Right lobe of liver (tissue), 4 donors: ENCODE results near the gene C2orf92.

Experiments used
- POLR2A ChIP-seq: fragments of 450-650 bp; IDR thresholded peaks from one replicate; pipeline ENCODE4 v1.6.1; 2017; ENCODE audit warnings: antibody characterized with exemption, mild to moderate bottlenecking
- TF ChIP-seq, protein P1 (sequence below), 4 donors: fragments of 200-600 bp in 3 of 4; fragments of 450-650 bp in 1 of 4; IDR thresholded peaks; one replicate each; pipeline versions ENCODE4 v1.5.1 to v1.8.0; 2016 to 2022; ENCODE audit warnings: antibody characterized with exemption in 4 of 4, mild to moderate bottlenecking in 2 of 4
- donor health status: DM: no; HTN: no; CAD: no.
- donor health status: DM: no; HTN: no; CAD: no.
- donor health status: DM: no; HTN: yes; CAD: no.

DNA sequence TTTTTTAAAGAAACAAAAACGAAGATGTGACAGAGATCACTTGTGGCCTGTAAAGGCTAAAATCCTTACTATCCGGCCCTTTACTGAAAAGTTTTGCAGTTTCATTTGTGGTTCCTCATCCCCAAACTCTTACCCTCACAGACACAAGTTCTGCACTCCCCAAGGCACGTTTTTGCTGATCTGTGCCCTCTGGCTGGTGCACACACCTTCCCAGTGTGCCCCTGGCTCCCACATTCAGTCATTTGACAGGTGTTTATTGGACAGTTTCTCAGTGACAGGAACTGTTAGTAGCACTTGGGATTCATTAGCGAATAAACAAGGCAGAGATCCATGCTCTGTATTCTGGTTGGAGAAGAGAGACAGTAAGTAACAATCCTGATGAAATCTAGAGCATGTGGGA is 66.7 kb downstream of the C2orf92 start:
- TF ChIP-seq, protein P1, sequence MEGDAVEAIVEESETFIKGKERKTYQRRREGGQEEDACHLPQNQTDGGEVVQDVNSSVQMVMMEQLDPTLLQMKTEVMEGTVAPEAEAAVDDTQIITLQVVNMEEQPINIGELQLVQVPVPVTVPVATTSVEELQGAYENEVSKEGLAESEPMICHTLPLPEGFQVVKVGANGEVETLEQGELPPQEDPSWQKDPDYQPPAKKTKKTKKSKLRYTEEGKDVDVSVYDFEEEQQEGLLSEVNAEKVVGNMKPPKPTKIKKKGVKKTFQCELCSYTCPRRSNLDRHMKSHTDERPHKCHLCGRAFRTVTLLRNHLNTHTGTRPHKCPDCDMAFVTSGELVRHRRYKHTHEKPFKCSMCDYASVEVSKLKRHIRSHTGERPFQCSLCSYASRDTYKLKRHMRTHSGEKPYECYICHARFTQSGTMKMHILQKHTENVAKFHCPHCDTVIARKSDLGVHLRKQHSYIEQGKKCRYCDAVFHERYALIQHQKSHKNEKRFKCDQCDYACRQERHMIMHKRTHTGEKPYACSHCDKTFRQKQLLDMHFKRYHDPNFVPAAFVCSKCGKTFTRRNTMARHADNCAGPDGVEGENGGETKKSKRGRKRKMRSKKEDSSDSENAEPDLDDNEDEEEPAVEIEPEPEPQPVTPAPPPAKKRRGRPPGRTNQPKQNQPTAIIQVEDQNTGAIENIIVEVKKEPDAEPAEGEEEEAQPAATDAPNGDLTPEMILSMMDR (IDR thresholded peaks at IDR 0.05): no peak
- TF ChIP-seq POLR2A: no peak
